GM18867 (cell line): ENCODE measurements around the gene ATP11A.
A peak's percentile ranks its signal among the peaks of the same experiment; 100 is the strongest.

Experiments
- ATAC-seq: cut with Tn5 transposase; IDR thresholded peaks from one replicate; pipeline ENCODE4 v1.9.1; 2021; ENCODE audit warnings: mild to moderate bottlenecking, moderate library complexity; ENCODE audit not compliant: unreplicated experiment

Gene ATP11A

GRCh38 chr13:112888238-112889111, 198.6 kb downstream of the ATP11A start:
- no peak for ATAC-seq

GRCh38 chr13:112889351-112890290, 199.8 kb downstream of the ATP11A start:
- ATAC-seq: no peak

DNA sequence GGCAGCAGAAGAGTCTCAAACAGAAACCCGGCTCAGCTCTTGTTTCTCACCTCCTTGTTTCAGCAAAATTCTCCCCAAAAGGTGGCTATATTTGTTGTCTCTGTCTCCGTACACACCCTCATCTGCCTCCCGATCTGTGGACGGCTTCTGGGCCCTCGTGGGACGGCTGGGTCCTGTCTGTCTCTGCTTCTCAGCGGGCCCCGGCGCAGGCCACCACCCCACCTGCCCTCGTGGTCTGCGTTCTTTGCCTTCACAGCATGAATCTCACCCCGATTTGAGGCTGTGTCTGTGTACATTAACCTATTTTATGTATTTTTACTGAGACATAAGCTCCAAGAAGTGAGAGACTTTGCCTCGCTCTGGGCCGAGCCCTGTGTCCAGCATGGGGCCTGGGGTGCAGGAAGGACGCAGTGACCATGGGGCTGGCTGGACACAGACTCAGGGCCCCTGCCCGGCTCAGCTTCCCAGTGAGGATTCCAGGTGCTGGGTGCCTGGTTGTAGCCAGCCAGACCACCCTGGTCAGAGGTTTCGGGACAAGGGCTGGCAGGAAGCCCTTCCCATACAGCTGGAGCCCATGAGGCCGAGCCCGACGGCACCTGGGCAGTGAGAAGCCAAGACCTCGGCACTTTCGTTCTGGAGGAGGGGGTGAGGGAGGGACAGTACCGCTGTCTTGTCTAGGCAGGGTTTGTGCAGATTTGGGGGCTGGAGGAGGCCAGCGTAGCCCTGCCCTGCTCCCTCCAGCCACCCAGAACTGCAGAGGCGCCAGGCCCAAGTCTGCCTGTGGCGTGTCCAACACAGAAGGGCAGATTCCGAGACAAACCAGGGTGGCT, 200.7 kb downstream of the ATP11A start:
- no peak for ATAC-seq

DNA sequence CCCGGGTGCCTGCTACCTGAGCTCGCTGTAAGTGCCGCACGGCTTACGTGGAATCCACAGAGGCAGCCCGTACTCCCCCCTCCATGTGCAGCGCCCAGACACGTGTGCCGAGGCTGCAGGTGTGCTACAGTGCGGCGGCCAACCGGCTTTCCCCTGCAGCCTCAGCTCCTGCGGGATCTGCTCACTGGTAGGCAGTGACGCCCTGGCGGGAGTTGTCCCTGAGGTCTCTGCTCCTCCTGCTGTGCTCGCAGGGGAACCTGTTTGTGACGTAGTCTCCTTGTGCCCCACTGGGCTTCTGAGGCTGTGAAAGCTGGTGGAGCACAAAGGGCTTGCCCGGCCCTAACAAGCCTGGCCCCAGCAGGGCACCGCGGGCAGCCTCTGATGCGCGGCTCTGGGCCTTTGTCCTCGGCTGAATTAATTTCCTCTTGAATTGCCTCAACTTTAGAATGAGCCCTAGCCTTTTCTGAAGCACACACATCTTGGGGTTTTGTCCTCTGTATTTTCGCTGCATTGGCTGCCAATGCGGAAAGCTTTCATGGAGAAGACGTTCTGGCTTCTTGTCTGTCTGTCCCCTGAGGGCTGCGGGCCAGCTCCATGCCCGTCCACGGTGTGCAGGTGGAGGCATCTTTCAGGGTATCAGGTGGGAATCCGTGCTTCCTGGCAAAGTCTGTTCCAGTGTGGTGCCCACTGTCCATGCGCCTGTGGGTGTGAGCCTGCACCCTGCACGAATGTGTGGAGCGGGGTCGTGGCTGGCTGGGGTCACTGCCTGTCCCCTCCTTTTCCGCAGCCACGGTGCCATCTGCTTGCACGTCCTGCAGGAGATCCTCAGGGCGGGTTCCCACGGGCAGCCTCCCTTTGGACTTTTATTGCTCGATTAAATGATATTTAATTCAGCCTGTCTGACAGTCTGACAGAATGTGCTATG, 201.9 kb downstream of the ATP11A start:
- ATAC-seq: no peak

DNA sequence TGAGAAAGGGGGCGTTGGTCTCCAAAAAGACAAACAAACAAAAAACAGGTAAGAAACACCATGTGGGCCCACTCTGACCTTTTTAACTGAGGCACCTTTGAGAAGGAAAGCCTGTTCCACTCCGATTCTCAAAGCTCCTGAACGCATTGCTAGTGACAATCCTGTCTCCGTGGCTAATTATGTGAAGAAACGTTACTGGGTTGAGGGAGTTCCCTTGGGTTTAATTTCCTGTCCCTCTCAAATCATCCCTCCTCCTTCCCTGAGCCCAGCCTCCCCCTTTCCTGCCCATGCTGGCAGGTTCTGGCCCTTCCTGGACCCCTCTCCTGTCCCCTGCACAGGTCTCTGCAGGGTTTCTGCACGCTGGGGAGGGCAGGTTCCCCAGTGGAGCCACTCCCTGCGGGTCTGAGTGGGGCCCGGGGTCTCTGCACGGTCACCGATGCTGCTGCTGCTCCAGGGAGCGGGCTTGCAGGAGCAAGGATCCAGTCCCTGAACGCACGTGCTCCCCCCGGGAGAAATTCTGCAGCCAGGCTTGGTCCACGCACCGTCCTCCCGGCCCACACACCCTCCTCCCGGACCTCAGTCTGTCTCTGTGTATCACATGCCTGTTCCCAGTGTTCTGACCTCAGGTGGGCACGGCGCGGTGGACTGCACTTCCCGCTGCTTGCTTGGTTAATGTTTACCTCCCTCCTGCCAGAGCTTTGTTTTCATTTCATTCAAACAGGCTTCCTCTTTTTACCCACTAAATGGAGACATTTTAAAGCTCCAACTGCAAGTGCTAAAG, 202.8 kb downstream of the ATP11A start:
- ATAC-seq: no peak

- ATAC-seq: no peak
Observed at GRCh38 chr13:112893207-112893569, 203.3 kb downstream of the ATP11A start.

DNA sequence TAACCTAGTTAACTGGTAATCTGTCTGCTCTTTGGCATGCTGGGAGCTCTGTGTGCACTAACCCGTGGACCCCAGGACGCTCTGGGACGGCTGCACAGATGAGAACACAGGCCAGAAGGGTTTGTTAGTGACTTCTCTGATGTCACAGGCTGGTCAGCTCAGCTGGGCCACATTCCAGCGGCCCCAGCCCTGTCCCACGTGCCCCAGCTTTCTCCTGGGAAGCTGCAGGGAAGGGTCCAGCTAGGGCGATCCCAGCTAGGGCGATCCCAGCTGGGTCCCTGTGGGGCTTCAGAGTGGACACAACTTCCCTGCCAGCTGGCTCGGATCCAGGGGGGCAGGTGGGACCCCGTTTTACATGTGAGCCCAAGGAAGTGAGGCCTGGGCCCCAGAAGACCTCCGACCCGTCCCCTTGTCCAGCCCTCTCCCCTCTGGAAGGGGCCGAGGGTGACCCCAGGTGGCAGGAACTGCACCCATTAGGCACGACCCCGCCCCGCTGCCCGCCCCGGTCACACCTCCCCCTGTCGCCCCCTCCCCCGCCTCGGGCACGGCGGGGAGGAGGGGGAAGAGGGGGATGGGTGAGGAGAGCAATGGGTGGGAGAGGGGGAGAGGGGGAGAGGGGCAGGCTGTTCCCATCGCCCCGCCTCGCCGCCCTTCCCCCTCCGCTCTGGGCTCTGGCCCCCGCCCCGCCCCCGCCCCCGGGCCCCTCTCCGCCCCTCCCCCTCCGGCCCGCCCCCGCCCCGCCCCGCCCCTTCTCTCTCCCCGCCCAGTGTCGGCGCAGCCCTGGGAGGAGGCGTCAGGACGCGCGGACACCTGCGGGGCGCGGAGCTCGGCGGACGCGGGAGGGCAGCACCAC, 204.0 kb downstream of the ATP11A start:
- ATAC-seq: peak; percentile 71

- no peak for ATAC-seq
Observed at GRCh38 chr13:112894423-112894672, 204.5 kb downstream of the ATP11A start.

DNA sequence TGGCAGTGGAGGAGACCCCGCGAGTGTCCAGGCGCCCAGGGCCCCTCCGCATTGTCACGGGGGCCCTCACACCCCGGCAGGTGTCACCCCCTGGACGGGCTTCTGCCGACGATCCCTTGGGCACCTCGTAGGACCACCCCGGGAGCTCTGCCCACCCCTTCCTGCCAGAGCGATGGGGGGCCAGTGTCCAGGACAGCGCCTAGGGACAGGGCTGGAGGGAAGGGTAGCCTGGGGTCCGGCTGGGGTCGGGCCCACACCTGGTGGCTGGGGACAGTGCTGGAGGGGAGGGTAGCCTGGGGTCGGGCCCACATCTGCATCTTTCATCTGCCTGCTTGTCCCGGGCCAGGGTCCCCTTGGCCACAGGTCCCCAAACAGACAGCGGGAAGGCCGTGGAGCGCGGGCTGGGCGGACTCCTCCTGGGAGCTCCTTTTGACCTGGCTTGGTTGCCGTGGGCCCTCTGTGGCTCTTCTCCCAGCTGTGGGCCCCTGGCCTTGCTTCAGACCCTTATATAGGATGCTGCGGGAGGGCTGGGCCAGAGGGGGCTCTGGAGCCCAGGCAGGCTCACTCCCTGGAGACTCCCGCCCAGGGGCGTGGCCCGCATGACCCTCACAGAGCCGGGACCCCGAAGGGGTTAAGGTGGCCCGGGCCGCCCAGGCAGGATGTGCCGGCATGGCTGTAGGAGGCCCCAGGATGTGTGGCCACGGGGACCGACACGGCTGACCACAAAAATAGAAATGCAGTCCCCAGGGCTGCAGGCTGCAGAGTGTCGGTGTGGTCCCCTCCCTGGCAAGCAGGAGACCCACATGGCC, 205.0 kb downstream of the ATP11A start:
- ATAC-seq: no peak

DNA sequence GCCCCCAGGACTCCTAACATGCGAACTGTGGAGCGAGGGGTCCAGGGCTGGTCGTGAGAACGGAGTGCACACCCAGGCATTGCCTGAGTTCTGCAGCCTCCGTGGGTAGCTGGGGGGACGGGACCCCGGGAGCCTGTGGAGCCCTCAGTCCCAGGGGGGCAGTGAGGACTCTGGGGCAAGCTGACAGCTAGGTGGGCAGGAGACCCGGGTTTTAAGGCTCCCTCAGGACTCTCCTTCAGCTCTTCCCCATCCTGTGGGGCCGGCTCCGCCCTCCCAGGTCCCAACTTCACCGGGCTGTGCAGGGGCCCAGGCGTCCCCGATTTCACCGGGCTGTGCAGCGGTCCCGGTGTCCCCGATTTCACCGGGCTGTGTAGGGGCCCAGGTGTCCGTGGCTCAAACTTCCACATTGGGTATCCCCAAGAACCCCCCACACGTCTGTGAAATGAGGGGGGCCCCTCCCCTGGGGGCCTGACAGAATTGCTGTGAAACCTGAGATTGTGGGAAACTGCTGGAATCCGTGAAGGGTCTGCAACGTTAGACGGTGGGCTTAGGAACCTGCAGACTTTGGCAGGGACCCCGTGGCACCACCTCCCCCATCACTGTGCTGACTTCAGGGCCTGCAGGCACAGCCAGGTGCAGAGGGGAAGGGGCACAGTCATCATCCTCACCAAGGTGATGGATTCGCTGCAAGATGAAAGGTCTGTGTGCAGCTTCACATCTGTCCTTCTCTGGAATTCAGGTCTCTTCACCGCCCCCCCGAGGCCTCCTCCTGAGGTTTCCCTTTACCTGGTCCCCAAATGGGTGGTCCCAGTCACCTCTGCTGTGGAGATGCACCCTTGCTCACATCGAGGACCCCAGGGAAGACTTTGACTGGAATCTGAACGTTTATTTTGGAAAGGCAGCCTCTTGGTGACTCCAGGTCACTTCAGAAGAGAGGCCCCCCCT, 206.0 kb downstream of the ATP11A start:
- ATAC-seq: no peak

GRCh38 chr13:112896736-112897602, 207.1 kb downstream of the ATP11A start:
- no peak for ATAC-seq

GRCh38 chr13:112897603-112897955, 207.7 kb downstream of the ATP11A start:
- ATAC-seq: no peak

DNA sequence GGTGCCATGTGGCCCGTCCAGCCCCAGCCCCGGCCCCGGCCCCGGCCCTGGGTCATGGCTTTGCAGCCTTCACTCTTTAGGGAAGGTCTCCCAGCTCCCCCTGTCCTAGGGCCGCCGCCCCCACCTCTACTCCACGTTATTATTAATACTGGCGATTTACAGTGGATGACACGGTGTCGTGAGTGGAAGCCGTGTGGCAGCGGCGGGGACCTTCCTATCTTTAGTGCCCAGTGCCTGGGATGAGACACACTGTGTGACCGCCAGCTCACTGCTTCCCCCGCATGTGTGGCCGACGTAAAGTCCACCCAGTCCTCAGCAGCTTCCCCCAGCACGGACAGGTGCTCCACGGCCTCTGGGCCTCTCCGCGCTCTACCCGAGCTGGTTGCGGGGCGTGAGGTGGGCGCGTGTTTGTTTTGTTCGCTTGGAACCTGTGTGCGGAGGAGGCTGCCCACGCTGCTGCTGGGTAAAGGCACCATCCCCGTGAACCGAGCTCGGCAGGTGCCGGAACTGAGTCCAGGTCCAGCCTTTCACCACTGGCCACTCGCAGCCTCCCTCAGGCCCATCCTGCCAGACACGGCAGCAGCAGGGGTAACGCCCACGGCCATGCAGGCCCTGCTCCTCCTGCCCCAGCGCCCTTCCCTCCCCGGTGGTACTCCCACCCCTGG, 208.2 kb downstream of the ATP11A start:
- no peak for ATAC-seq

GRCh38 chr13:112898621-112899280, 208.9 kb downstream of the ATP11A start:
- ATAC-seq: no peak
